HEK293T (cell line): ENCODE measurements around the gene KDELR1.

ENCODE experiments used
- ARNT ChIP-seq: fragments of 450-650 bp; IDR thresholded peaks from 2 replicates; pipeline ENCODE4 v1.6.1; 2017; ENCODE audit warnings: mild to moderate bottlenecking
- BHLHE40 ChIP-seq: fragments of 450-650 bp; IDR thresholded peaks from 2 replicates; pipeline ENCODE4 v1.6.1; 2016; ENCODE audit warnings: mild to moderate bottlenecking, moderate library complexity, borderline replicate concordance
- FOXA1 ChIP-seq: fragments of 450-650 bp; IDR thresholded peaks from 2 replicates; pipeline ENCODE4 v1.6.1; 2016; ENCODE audit warnings: mild to moderate bottlenecking

DNA sequence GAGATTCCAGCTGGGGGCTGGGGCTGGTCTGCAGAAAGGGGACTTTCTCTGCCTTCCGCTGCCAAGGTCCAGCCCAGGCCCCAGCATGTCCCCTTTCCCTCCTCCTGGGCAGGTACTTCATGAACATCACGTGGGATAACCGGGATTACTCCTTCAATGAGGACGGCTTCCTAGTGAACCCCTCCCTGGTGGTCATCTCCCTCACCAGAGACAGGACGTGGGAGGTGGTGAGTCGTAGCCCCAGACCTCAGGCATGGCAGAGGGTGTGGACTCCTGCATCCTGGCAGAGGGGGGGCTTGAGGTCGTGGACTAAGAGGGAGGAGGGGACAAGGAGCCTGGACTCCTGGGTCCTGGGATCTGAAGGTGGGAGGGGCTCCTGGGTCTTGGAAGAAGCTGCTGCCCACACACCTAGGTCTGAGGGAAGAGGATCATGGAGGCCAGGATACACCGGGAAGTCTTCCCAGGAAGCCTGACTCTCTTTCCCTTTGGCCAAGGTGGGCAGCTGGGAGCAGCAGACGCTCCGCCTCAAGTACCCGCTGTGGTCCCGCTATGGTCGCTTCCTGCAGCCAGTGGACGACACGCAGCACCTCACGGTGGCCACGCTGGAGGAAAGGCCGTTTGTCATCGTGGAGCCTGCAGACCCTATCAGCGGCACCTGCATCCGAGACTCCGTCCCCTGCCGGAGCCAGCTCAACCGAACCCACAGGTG lies 22.7 kb upstream of the KDELR1 start:
- TF ChIP-seq BHLHE40 (no peak), ARNT (no peak), FOXA1 (no peak)
